ENCODE measurements around the gene C3orf20.
"Not testable (repeated sequence)": the region's sequence is repeated elsewhere in the genome, so short reads cannot be mapped to it uniquely, and the experiment has no call there.

Gene C3orf20

DNA sequence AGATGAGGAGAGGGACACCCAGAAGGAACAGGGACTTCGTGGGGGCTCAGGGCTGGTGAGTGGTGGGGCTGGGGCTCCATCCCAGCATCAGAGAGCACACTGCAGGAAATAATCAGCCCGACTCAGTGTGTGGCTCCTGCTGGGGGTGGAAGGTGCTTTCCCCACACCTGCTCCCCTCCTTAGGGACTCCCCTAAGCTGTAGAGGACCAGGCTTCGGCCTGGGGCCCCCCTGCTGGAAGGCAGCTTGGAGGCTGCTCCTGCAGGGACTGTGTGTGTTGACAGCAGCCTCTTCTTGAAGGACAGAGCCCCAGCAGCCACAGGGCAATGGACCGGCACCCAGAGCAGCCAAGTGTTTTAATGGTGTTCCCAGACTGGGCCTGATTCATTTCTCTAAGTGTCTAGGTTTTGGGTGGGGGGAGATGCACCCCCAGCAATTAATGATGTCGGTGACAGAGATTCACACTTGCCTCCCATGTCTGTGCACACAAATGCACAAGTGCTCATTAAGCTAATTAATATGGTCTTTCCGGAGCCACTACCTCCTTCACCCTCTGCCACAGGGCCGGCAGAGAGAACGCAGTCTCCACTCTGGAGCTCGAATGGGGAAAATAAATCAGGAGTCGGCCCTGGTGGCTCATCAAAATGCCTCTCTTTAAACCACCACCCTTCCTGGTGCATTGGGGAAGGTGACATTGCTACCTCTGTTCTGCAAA lies 126.9 kb downstream of the C3orf20 start:
- no peak for DNase-seq

DNA sequence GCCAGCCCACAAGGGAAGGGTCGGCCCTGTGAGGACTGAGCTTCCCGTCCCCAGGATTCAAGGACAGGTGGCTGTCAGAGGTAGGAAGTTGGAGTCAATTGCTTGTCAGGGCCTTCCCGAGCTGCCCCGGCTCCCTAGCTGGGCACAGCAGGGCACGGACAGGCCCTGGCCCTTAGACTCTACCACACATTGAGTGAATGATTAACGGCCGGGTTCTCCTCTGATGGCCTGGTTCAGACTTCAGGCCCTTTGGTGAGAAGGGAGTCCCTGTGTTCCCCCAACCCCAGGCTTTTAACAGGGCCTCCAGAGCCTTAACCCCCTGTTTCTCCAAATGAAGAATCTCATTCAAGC lies 127.4 kb downstream of the C3orf20 start:
- no peak for DNase-seq

- DNase-seq = no peak
Measured at GRCh38 chr3:14803101-14803980, 128.4 kb downstream of the C3orf20 start.

GRCh38 chr3:14803981-14804834 lies 129.3 kb downstream of the C3orf20 start:
- DNase-seq = no peak

- no peak for DNase-seq
Measured at GRCh38 chr3:14804835-14805780, 130.2 kb downstream of the C3orf20 start.

- DNase-seq = no peak
Measured at GRCh38 chr3:14805961-14806537, 131.1 kb downstream of the C3orf20 start.

DNA sequence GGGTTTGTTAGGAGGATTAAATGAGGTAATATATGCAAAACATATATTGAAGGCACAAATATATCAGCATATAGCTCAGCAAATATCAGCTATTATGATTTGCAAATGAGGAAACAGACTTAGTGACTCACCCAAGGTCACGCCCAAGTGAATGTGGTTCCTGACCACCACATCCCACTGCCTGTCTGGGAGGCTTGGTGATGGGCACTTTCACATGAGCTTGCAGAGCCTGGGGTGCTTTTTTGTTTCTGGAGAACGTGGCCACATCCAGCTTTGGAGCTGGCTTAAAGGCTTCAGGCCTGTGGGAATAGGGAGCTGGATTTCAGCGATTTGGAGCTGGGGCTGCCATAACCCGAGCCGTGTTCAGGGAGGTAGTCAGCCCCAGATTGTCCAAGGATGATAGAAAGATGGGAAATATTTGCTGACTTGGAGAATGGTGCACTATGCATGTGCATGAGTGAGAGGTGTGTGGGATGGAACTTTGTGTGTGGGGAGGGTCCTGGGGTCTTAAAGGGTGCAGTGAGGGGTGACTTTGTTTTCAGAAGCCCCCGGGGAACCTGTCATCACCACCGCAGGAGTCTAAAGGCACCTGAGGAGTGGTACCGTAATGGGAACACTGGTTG lies 131.8 kb downstream of the C3orf20 start:
- no peak for DNase-seq

DNA sequence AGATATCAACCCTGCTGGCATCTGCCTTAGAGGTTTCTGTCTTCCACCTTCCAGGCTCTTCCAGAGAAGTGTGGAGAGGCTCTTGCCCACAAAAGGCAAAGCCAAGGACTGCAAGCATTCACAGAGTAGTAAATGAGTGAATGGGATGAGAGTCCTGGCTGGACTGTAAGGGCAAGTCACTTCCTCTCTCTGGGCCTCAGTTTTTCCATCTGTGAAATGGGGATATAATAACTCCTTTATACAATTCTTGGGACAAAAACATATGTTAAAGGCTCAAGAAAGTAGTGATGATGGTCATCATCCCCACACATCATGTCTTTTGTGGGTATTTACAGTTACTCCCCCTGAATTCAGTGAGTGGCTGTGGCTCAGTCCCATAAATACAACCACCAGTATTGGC lies 133.1 kb downstream of the C3orf20 start:
- no peak for DNase-seq

GRCh38 chr3:14808502-14809266 lies 133.7 kb downstream of the C3orf20 start:
- DNase-seq = no peak

GRCh38 chr3:14809611-14810010 lies 134.7 kb downstream of the C3orf20 start:
- DNase-seq = not testable (repeated sequence)

DNA sequence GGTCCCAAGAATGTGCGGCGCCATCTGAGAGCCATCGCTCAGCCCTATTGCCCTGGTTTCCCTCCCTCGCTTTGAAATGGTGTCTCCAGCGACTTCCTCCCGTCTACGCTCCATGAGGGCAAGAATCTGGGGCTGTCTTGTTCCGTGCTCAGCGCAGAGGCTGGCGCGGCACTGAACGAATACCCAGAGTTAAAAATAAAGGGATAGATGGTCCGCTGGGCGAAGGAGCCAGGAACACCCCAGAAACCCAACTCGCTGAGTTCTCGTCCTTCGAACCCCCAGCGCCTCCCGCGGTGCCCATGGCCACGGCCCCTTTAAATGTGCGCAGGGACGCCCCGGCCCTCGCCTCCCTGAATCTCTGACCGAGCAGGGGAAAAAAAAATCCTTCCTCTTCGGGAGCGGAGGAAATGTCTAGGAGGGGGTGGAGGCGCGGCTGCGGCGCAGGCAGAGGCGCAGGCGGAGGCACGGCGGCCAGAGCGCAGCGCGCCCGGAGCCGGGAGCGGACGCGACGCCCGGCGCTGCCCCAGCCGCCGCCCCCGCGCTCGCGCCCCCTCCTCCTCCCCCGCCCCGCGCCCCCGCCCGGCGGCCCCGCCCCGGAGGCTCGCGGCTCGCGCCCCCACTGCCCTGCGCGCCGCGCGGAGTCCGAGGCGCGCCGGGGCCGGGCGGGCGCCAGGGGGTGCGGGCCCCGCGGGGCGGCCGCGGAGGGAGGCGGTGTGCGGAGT lies 135.3 kb downstream of the C3orf20 start:
- no peak for DNase-seq

DNA sequence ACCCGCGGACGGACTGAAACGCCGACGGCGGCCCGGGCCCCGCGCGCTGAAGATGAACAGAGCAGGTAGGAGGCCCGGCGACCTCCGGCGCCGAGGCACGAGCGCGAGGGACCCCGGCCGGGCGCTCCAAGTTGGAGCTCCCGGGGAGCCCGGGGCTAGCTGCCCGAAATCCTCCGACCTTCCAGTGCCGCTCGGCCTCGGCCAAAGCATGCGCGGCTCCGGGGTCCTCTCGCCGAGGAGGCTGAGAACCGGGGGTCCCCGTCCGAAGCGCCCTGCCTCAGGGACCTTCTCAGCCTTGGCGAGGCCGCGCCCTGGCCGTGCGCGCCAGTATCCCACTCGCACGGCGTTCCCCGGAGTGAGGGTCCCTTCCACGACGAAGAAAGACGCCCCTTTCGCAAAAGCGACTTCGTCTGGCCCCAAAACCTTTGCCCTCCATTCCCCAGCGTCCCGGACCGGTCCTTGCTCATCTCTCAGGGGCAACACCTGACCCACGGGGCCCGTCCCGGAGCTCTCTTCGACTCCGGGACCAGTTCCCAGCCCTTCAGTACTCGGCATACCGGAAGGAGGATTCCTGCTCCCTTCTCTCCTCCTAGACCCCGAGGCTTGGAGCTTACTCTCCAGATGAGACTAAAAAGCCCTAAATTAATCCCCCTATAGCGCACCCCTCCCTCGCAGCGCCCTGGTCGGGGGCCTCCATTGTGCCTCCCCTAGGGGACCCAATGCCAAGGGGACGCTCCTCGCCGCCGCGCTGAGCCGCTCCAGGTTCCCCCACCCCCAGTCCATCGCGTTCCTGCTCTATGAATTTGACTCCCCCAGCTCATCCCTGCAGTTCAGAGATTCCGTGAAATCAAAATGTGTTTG lies 136.1 kb downstream of the C3orf20 start:
- DNase-seq = no peak

DNA sequence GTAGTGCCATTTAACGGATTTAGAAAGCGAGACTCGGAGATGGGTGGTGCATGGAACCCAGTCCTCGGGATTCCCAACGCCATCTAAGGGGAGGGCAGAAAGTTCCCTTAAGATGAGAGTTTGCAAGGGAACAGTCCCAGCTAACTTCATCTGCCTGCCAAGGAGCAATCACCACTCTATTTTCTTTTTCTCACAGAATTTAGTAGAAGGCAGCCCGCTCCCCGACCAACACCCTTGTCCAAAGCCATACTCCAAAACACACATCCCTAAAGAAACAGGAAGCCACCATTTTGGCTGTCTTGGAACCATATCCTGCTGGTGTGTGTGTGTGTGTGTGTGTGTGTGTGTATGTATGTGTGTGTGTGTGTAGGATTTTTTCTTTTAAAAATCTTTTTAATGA lies 136.7 kb downstream of the C3orf20 start:
- no peak for DNase-seq

DNA sequence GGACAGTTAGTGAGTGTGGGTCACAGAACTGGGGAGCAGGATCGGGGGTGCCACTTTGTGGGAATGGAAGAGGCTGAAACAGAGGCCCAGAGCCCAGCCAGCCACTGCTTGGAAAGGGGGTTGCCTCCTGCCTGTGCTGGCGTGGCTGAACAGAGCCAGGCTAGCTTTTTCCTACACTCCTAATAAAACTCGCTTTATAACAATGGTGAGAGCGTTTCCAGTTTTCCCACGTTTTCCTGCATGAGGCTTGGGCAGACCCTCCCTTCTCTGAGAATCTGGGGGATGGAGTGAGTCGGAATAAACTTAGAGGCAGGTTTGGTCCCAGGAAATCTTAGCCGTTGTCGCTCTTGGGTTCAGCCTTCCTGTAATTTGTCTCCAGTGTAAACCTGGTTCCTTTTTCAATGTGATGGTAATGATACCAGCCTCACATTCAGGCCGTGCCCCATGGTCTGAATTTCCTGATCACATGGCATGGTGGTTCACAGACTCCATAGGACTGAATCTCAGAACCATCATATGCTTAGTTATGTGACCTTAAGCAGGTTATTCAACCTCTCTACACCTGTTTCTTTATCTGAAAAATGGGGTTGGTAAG lies 137.4 kb downstream of the C3orf20 start:
- DNase-seq = no peak

DNA sequence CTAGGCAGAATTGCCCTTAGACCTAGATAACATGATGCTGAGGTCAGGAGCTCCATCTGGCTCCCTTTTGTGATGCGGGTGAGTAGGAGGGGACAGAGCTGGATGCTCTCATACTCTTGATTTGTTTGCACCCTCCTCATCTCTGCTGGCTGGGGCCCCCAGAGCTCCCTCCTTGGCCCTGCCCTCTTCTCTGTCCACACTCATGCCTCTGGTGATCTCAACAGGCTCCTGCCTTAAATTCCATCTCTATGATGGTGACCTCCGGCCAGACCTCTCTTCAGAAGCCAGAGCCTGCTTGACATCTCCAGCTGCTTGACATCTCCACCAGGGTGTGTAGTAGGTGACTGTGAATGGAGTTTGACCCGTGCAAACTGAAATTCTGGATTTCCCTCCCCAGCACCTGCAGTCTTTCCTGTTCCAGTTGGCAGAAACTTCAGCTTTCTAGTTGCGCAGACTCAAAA lies 139.5 kb downstream of the C3orf20 start:
- no peak for DNase-seq

- no peak for DNase-seq
Measured at GRCh38 chr3:14816359-14816758, 141.4 kb downstream of the C3orf20 start.

GRCh38 chr3:14818804-14819500 lies 144.0 kb downstream of the C3orf20 start, which contains the start of gene FGD5:
TSS of gene FGD5 (plus strand) at chr3:14818962. CDS start at chr3:14819072, 110 bp downstream.
- DNase-seq = no peak

GRCh38 chr3:14819671-14820070 lies 144.7 kb downstream of the C3orf20 start:
- no peak for DNase-seq

All from DMS153 (cell line).